Upper lobe of left lung (tissue), 6 donors: ENCODE results near the gene CT47C1. TPM values are rescaled to one million over a fixed set of nuclear protein-coding genes. Genes with fewer than 3 reads are reported as not detected.

ENCODE experiments used
- ATAC-seq, 2 donors: fragments of 200-7000 bp; cut with Tn5 transposase; one replicate each; pipeline ENCODE4 v1.9.1; 2022; ENCODE audit warnings: mild to moderate bottlenecking in 2 of 2, moderate library complexity in 2 of 2; ENCODE audit not compliant: low FRiP score in 2 of 2
- DNase-seq, 2 donors: peaks; one replicate each; pipeline ENCODE4 v3.0.0-alpha.2; 2019 to 2020
- H3K27ac ChIP-seq, 4 donors: fragments of 200-600 bp; sonication (generic); one replicate each; pipeline ENCODE4 v1.5.1; 2016 to 2019
- H3K27me3 ChIP-seq, 4 donors: fragments of 200-600 bp; sonication (generic); one replicate each; pipeline ENCODE4 v1.5.1; 2017 to 2019
- H3K36me3 ChIP-seq, 4 donors: fragments of 200-600 bp; sonication (generic); one replicate each; pipeline ENCODE4 v1.5.1; 2016 to 2019
- H3K4me1 ChIP-seq, 4 donors: fragments of 200-600 bp; sonication (generic); one replicate each; pipeline ENCODE4 v1.5.1; 2018 to 2019
- H3K4me3 ChIP-seq, 4 donors: fragments of 200-600 bp; sonication (generic); one replicate each; pipeline ENCODE4 v1.5.1; 2017 to 2019; ENCODE audit warnings: mild to moderate bottlenecking in 2 of 4, moderate library complexity in 1 of 4
- H3K9me3 ChIP-seq, 4 donors: fragments of 200-600 bp; sonication (generic); one replicate each; pipeline ENCODE4 v1.5.1; 2018 to 2019
- CTCF ChIP-seq, 6 experiments: fragments of 450-650 bp in 4 of 6; fragments of 200-600 bp in 2 of 6; sonication (generic) in 2 of 6; IDR thresholded peaks; one replicate each; pipeline ENCODE4 v1.5.1; 2016 to 2019; ENCODE audit warnings: antibody characterized with exemption in 6 of 6
- EP300 ChIP-seq, 4 donors: sonication (generic); formaldehyde crosslinking; IDR thresholded peaks; one replicate each; pipeline ENCODE4 v1.5.1; 2017; ENCODE audit warnings: antibody characterized with exemption in 4 of 4, control low read depth in 2 of 4
- POLR2A ChIP-seq, 4 donors: fragments of 450-650 bp; IDR thresholded peaks; one replicate each; pipeline ENCODE4 v1.5.1; 2016 to 2017; ENCODE audit warnings: antibody characterized with exemption in 4 of 4, mild to moderate bottlenecking in 2 of 4
- POLR2AphosphoS5 ChIP-seq, 2 donors: sonication (generic); formaldehyde crosslinking; IDR thresholded peaks; one replicate each; pipeline ENCODE4 v1.5.1; 2017; ENCODE audit warnings: antibody characterized with exemption in 2 of 2
- WGBS, 2 donors: methylation state at CpG; one replicate each; pipeline ENCODE4 v1.1.5; 2017 to 2018; 5-methylcytosine and 5-hydroxymethylcytosine counted together
- total RNA-seq, 6 donors: library from RNA; depleted of rRNA in 4 of 6; stranded (reverse); fragments of >200 nt in 4 of 6; gene quantifications; one replicate each; pipeline versions ENCODE4 v1.1.0 to v1.2.1, GENCODE V29; 2016 to 2021
- donor health status: DM: no; HTN: no; CAD: no; lungs with moderate emphysema.
- donor health status: DM: no; HTN: yes; CAD: no; lungs with severe emphysema.

CT47C1 gene
- total RNA-seq, 6 donors from 2014 or later: not detected

- Histone ChIP-seq H3K27me3 (no peaks in the 10 kb centered on the region), H3K4me1 (no peaks in the 10 kb centered on the region), H3K4me3 (no peak overlapping the region), H3K27ac (no peak overlapping the region), H3K9me3 (no peaks in the 10 kb centered on the region), H3K36me3 (no peaks in the 10 kb centered on the region)
- DNase-seq (no peak), ATAC-seq (no peak)
- no peak for TF ChIP-seq POLR2A (IDR thresholded peaks at IDR 0.05)
- no peak for TF ChIP-seq CTCF (IDR thresholded peaks at IDR 0.05)
- no peak for TF ChIP-seq EP300 (IDR thresholded peaks at IDR 0.05)
- no peak for TF ChIP-seq POLR2AphosphoS5 (IDR thresholded peaks at IDR 0.05)
These were observed 23.1 kb downstream of the CT47C1 start for GRCh38 chrX:119095936-119096335.

- no peak for DNase-seq
- no peak for ATAC-seq
- Histone ChIP-seq H3K4me1 (no peaks in the 10 kb centered on the region), H3K4me3 (no peak overlapping the region), H3K36me3 (no peaks in the 10 kb centered on the region), H3K27ac (no peak overlapping the region), H3K9me3 (no peaks in the 10 kb centered on the region), H3K27me3 (no peaks in the 10 kb centered on the region)
- no peak for TF ChIP-seq EP300 (IDR thresholded peaks at IDR 0.05)
- 55 to 100% methylated on average over 1 of the region's 1 CpG for WGBS, 2 donors
These were observed 28.4 kb downstream of the CT47C1 start for GRCh38 chrX:119101168-119101567.

- DNase-seq: no peak
- TF ChIP-seq POLR2AphosphoS5 (IDR thresholded peaks at IDR 0.05): no peak
- TF ChIP-seq POLR2A (IDR thresholded peaks at IDR 0.05): no peak
- TF ChIP-seq CTCF (IDR thresholded peaks at IDR 0.05): no peak
- no peak for TF ChIP-seq EP300 (IDR thresholded peaks at IDR 0.05)
- H3K27ac ChIP-seq: no peak overlapping the region
- H3K27me3 ChIP-seq: no peaks in the 10 kb centered on the region
- no peaks in the 10 kb centered on the region for H3K4me1 ChIP-seq
- no peaks in the 10 kb centered on the region for H3K9me3 ChIP-seq
- ATAC-seq: no peak
- no peaks in the 10 kb centered on the region for H3K36me3 ChIP-seq
- no peak overlapping the region for H3K4me3 ChIP-seq
These were observed 33.0 kb downstream of the CT47C1 start for GRCh38 chrX:119105826-119106225.

- ATAC-seq (no peak), DNase-seq (no peak)
- no peaks in the 10 kb centered on the region for H3K36me3 ChIP-seq
These were observed 34.4 kb downstream of the CT47C1 start for GRCh38 chrX:119107206-119107605.

GRCh38 chrX:119118780-119119395, 46.1 kb downstream of the CT47C1 start:
- WGBS, 2 donors: 13 to 15% methylated on average over 6 of the region's 6 CpGs
- H3K27ac ChIP-seq: no peak overlapping the region
- H3K4me3 ChIP-seq: no peak overlapping the region
- no peaks in the 10 kb centered on the region for H3K36me3 ChIP-seq
- TF ChIP-seq POLR2AphosphoS5 (IDR thresholded peaks at IDR 0.05) (no peak), EP300 (IDR thresholded peaks at IDR 0.05) (no peak), POLR2A (IDR thresholded peaks at IDR 0.05) (no peak), CTCF (IDR thresholded peaks at IDR 0.05) (peak; percentile 53 to 76 (median 60))
- H3K27me3 ChIP-seq: no peaks in the 10 kb centered on the region
- DNase-seq (peak in 1 of 2 donors; percentile 22), ATAC-seq (peak; percentile 47 to 65)
- H3K4me1 ChIP-seq: no peaks in the 10 kb centered on the region
- no peaks in the 10 kb centered on the region for H3K9me3 ChIP-seq

More at GRCh38 chrX:119107206-119107605, 34.4 kb downstream of the CT47C1 start:
- no peak overlapping the region for H3K27ac ChIP-seq
- H3K4me3 ChIP-seq: no peak overlapping the region
- H3K9me3 ChIP-seq: no peaks in the 10 kb centered on the region
- H3K4me1 ChIP-seq: no peaks in the 10 kb centered on the region
- H3K27me3 ChIP-seq: no peaks in the 10 kb centered on the region
- TF ChIP-seq POLR2A (IDR thresholded peaks at IDR 0.05): no peak
- no peak for TF ChIP-seq CTCF (IDR thresholded peaks at IDR 0.05)
- TF ChIP-seq EP300 (IDR thresholded peaks at IDR 0.05): no peak
